Mucosa of descending colon (tissue), 3 donors: ENCODE results near the gene GAS7. TPM values are rescaled to one million over a fixed set of nuclear protein-coding genes. Genes with fewer than 3 reads are reported as not detected.

Experiments used
- ATAC-seq: fragments of 200-7000 bp; cut with Tn5 transposase; one replicate; pipeline ENCODE4 v1.9.1; 2020; ENCODE audit warnings: mild to moderate bottlenecking, moderate library complexity
- DNase-seq, 3 donors: peaks; one replicate each; pipeline ENCODE4 v3.0.0-alpha.2; 2020
- H3K36me3 ChIP-seq: fragments of 200-600 bp; one replicate; pipeline ENCODE4 v1.8.0; 2021; ENCODE audit warnings: low read depth, mild to moderate bottlenecking
- H3K4me1 ChIP-seq: fragments of 200-600 bp; one replicate; pipeline ENCODE4 v1.8.0; 2021; ENCODE audit warnings: low read depth, mild to moderate bottlenecking
- H3K4me3 ChIP-seq: fragments of 200-600 bp; one replicate; pipeline ENCODE4 v1.8.0; 2021; ENCODE audit warnings: mild to moderate bottlenecking
- H3K9me3 ChIP-seq: fragments of 200-600 bp; one replicate; pipeline ENCODE4 v1.8.0; 2021; ENCODE audit warnings: mild to moderate bottlenecking
- CTCF ChIP-seq: fragments of 200-600 bp; IDR thresholded peaks from one replicate; pipeline ENCODE4 v1.8.0; 2022; ENCODE audit warnings: antibody characterized with exemption, mild to moderate bottlenecking
- intact Hi-C, 2 donors: fragments of 100-400 bp; cut with DNase I in 1 of 2; cut with micrococcal nuclease in 1 of 2; formaldehyde crosslinking; loops; one replicate each; pipeline versions ENCODE4 v1.11.0 to v1.11.1; 2022; cut with DNase I, micrococcal nuclease
- total RNA-seq, 3 donors: library from RNA; stranded (reverse); fragmentation: NEBNext Ultra II Directional in 2 of 3; extraction: Animal tissue kit (Norgen Biotek cat#: 25700) in 2 of 3; gene quantifications; one replicate each; pipeline versions ENCODE4 v1.2.1 to v1.2.4, GENCODE V29; 2021 to 2023
- donor health status: DM: no; HTN: no; CAD: no; lungs with moderate emphysema.
- donor health status: DM: no; HTN: no; CAD: no.
- donor health status: DM: no; HTN: yes; CAD: no.

The GAS7 gene
- total RNA-seq, 3 donors from 2014 or later = 6.4 to 54.4 (median 21.6) TPM

GRCh38 chr17:10200645-10201044 is 2.2 kb upstream of the GAS7 start:
- DNase-seq (no peak), ATAC-seq (no peak)
- intact Hi-C loops = no loop called here
- no peak for TF ChIP-seq CTCF
- peaks cover 7% of the 10 kb centered on the region for H3K4me1 ChIP-seq
- H3K36me3 ChIP-seq = no peaks in the 10 kb centered on the region
- H3K9me3 ChIP-seq = peaks cover 5% of the 10 kb centered on the region
- no peak overlapping the region for H3K4me3 ChIP-seq

GRCh38 chr17:10200016-10200415 is 1.6 kb upstream of the GAS7 start:
- ATAC-seq = no peak
- intact Hi-C loops = no loop called here
- TF ChIP-seq CTCF = no peak

GRCh38 chr17:10197721-10198508 is 491 bp downstream of the GAS7 start:
- H3K9me3 ChIP-seq = peaks cover 13% of the 10 kb centered on the region
- DNase-seq (peak in 1 of 3 donors; percentile 33), ATAC-seq (peak; percentile 42)
- TF ChIP-seq CTCF = no peak
- peak overlapping the region; percentile 26 for H3K4me3 ChIP-seq
- intact Hi-C loops = no loop called here
- H3K4me1 ChIP-seq = peaks cover 7% of the 10 kb centered on the region
- no peaks in the 10 kb centered on the region for H3K36me3 ChIP-seq

More at GRCh38 chr17:10200016-10200415, 1.6 kb upstream of the GAS7 start:
- peaks cover 7% of the 10 kb centered on the region for H3K4me1 ChIP-seq
- no peaks in the 10 kb centered on the region for H3K9me3 ChIP-seq
- DNase-seq = no peak
- H3K4me3 ChIP-seq = no peak overlapping the region
- no peaks in the 10 kb centered on the region for H3K36me3 ChIP-seq

GRCh38 chr17:10197362-10197720 is 1.1 kb downstream of the GAS7 start:
- no peak for DNase-seq
- intact Hi-C loops = no loop called here
- peak overlapping the region; percentile 26 for H3K4me3 ChIP-seq
- no peak for TF ChIP-seq CTCF
- peaks cover 7% of the 10 kb centered on the region for H3K4me1 ChIP-seq
- no peaks in the 10 kb centered on the region for H3K36me3 ChIP-seq
- peak; percentile 9 for ATAC-seq
- peaks cover 13% of the 10 kb centered on the region for H3K9me3 ChIP-seq

- Histone ChIP-seq H3K4me3 (no peak overlapping the region), H3K36me3 (no peaks in the 10 kb centered on the region), H3K9me3 (peaks cover 13% of the 10 kb centered on the region), H3K4me1 (peaks cover 7% of the 10 kb centered on the region)
- no peak for TF ChIP-seq CTCF
- ATAC-seq (no peak), DNase-seq (no peak)
- intact Hi-C loops = no loop called here
Measured at GRCh38 chr17:10196941-10197340, 1.5 kb downstream of the GAS7 start.
